ENCODE data around the gene FCRLA. TPM values are rescaled to one million over a fixed set of nuclear protein-coding genes. Genes with fewer than 3 reads are reported as not detected.

Gene FCRLA
- total and polyA plus RNA-seq, 4 donors, result 0.10 to 0.57 (median 0.38) TPM; not detected in 1

DNA sequence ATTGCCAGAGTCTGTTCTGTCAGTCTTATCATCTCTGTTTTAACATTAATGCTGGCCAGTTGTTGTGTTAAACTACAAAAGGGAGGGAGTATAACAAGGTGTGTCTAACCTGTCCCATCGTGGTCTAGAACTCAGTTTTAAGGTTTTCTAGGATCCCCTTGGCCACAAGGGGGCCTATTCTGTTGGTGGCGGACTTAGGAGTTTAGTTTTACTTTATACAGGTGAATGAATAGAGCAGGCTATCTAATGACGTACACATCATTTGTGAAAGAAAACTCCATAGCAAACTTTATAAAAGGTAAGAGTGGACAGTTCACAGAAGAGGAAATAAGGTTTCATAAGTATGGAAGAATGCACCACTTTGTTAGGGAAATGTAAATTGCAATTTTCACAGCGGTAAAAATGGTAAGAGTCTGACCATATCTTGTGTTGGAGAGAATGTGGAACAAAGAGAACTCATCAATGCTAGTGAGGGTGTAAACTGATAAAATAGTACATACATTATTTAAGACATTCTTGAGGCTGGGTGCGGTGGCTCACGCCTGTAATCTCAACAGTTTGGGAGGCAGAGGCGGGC, 56.6 kb downstream of the FCRLA start:
- Histone ChIP-seq H3K9me3 (ENCODE audit: control insufficient read depth, low read length) (no peaks in the 10 kb centered on the region), H3K4me1 (ENCODE audit: control insufficient read depth in 1 of 2, insufficient read depth in 2 of 2, low read length in 2 of 2) (no peaks in the 10 kb centered on the region), H3K27ac (ENCODE audit: low read depth in 1 of 2, low read length in 2 of 2) (no peak overlapping the region), H3K4me3 (ENCODE audit: low read length in 2 of 2) (no peak overlapping the region), H3K36me3 (ENCODE audit: control insufficient read depth in 1 of 2, insufficient read depth in 2 of 2, low read length in 1 of 2) (no peaks in the 10 kb centered on the region), H3K27me3 (ENCODE audit: control insufficient read depth in 1 of 2, insufficient read depth in 2 of 2, low read length in 1 of 2) (no peaks in the 10 kb centered on the region)
- intact Hi-C loops (cut with DNase I), result no loop called here
- DNase-seq (no peak), ATAC-seq (ENCODE audit: low FRiP score) (no peak)
- 70 to 78% methylated on average over 7 of the region's 7 CpGs for WGBS, 2 donors

Other genes starting within 250 kb of the FCRLA start
- gene FCGR2A, start 201.8 kb upstream of the FCRLA start, total RNA-seq, result 100 to 1,000 TPM in 1 of 2 donors, 10 to 100 TPM in 1; 83.1 to 113 TPM
- gene FCGR2A, start 201.8 kb upstream of the FCRLA start, polyA plus RNA-seq, result 10 to 100 TPM; 13.3 to 83.1 TPM
- 10 to 100 TPM in 1 of 2 donors, 1 to 10 TPM in 1; 9.0 to 19.0 TPM for gene HSPA6, start 182.7 kb upstream of the FCRLA start, total RNA-seq
- 1 to 10 TPM; 1.1 to 1.4 TPM for gene HSPA6, start 182.7 kb upstream of the FCRLA start, polyA plus RNA-seq
- gene FCGR3A, start 157.4 kb upstream of the FCRLA start, total RNA-seq, result 100 to 1,000 TPM in 1 of 2 donors, 10 to 100 TPM in 1; 88.2 to 116 TPM
- gene FCGR3A, start 157.4 kb upstream of the FCRLA start, polyA plus RNA-seq, result 100 to 1,000 TPM in 1 of 2 donors, 10 to 100 TPM in 1; 13.9 to 108 TPM
- 10 to 100 TPM in 1 of 2 donors, 1 to 10 TPM in 1; 6.3 to 13.4 TPM for gene FCGR3B, start 76.1 kb upstream of the FCRLA start, total RNA-seq
- gene FCGR3B, start 76.1 kb upstream of the FCRLA start, polyA plus RNA-seq, result 1 to 10 TPM in 1 of 2 donors, under 1 TPM in 1; 0.41 to 5.3 TPM
- 10 to 100 TPM; 13.6 to 68.6 TPM for gene FCGR2B, start 44.1 kb upstream of the FCRLA start, total RNA-seq
- gene FCGR2B, start 44.1 kb upstream of the FCRLA start, polyA plus RNA-seq, result 1 to 10 TPM; 3.2 to 8.5 TPM
- under 1 TPM; 0.49 to 0.66 TPM for gene FCRLB, start 14.3 kb downstream of the FCRLA start, total RNA-seq
- gene FCRLB, start 14.3 kb downstream of the FCRLA start, polyA plus RNA-seq, result 1 to 10 TPM in 1 of 2 donors, under 1 TPM in 1; 0.36 to 2.0 TPM
- gene DUSP12, start 42.6 kb downstream of the FCRLA start, total RNA-seq, result 10 to 100 TPM; 19.3 to 22.1 TPM
- 10 to 100 TPM; 25.7 to 30.1 TPM for gene DUSP12, start 42.6 kb downstream of the FCRLA start, polyA plus RNA-seq
- gene ATF6, start 59.1 kb downstream of the FCRLA start, total RNA-seq, result 10 to 100 TPM; 30.4 to 30.5 TPM
- gene ATF6, start 59.1 kb downstream of the FCRLA start, polyA plus RNA-seq, result 1 to 10 TPM; 6.1 to 7.0 TPM

All from aorta (tissue), 5 donors.